Right hindlimb (tissue), 1 donor: ENCODE results near the gene LHX6.

Source experiments
- DNase-seq: peaks from one replicate; pipeline ENCODE4 v3.0.0-alpha.2; 2018

LHX6 gene

GRCh38 chr9:122215663-122216062, 13.1 kb downstream of the LHX6 start:
- no peak for DNase-seq

DNA sequence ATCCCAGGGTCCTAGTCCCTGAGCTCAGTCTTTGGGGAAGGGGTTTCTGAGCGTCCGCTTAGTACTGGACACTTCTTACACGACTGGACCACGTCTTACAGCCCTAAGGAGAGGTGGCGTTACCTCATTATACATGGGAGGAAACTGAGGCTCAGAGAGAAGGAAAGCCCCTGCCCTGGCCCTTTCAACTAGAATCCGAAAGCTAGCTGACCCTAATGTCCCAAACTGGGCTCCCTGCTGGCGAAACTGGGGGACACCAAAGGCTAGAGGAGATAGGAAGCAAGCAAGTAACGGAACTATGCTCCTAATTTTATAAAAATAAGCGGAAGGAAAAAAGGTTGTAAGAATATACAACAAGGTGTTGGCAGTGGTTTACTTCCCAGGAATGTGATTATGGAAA, 14.2 kb downstream of the LHX6 start:
- DNase-seq: no peak

DNA sequence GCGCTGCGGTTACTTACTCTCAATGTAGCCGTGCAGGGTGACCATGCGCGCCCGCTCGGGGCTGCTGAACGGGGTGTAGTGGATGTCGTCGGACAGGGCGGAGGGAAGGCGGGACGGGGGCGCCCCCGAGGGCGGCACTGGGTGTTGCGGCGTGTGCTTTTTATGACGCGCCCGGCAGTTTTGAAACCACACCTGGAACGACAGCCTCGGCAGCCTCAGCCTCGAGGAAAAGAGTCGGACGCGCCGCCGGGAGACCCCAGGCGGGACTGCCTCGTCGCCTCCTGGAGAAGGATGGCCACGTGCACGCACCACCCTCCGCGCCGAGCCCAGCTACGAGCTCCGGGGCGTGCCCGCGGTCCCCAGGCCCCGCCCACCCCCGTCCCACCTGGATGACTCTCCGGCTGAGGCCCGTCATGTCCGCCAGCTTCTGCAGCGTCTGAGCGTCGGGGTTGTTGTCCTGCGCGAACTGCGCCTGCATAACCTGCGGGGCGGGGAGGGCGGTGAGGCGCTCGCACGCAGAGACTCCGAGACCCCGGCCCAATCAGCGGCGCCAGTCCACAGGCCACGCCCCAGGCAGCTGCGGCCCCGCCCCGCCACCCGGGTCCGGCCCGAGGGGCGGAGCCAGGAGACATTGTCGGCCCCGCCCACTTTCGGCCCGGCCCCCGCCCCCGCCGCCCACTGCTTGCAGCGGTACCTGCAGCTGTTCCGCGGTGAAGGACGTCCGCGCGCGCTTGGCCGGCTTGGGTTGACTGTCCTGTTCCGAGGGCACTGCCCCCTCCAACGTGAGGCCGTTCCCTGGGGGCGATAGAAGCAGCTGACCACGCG, 15.0 kb downstream of the LHX6 start:
- peak; percentile 67 for DNase-seq

DNA sequence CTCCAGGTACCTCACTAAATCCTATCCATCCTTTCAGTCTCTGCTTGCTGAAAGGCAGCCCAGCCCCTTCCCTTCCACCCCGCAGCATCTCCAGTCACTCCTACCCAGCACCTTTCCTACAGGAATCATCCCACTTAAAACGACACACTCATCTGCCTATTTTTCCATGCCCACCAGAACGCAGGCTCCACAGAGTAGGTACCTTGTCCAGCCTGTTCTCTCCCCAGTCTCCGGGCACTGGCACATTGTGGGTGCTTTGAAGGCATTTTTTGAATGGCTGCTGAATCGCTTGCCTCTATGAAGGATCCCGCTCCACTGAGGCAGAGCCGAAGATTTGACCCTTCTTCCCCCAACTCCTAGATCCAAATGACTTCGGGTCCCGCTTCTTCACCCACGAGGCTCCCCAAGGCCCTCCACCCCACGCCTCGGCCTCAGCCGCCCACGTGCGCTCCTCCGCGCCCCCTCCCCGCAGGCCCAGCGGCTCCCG, 15.6 kb downstream of the LHX6 start:
- DNase-seq: no peak

- no peak for DNase-seq
Measured at GRCh38 chr9:122212473-122213004, 16.2 kb downstream of the LHX6 start.

DNA sequence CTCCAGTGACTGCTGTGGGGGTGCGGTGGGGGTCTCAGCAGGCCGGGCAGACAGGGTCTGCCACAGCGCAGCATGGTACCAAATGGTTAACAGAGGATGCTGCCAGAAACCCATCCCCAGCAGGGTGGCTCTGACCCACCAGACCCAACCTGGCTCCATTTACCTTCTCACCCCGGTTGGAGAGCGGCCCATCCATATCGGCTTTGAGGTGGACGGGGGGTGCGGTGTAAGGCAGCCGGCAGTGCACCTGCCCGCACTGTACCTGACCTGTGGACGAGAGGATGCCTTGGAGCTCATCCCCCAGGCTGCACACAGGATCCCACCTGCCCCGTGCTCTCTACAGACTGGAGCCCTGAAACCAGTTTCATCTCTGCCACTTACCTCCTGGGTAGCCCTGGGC, 19.3 kb downstream of the LHX6 start:
- no peak for DNase-seq

GRCh38 chr9:122207096-122207495, 21.7 kb downstream of the LHX6 start:
- DNase-seq: peak; percentile 18

DNA sequence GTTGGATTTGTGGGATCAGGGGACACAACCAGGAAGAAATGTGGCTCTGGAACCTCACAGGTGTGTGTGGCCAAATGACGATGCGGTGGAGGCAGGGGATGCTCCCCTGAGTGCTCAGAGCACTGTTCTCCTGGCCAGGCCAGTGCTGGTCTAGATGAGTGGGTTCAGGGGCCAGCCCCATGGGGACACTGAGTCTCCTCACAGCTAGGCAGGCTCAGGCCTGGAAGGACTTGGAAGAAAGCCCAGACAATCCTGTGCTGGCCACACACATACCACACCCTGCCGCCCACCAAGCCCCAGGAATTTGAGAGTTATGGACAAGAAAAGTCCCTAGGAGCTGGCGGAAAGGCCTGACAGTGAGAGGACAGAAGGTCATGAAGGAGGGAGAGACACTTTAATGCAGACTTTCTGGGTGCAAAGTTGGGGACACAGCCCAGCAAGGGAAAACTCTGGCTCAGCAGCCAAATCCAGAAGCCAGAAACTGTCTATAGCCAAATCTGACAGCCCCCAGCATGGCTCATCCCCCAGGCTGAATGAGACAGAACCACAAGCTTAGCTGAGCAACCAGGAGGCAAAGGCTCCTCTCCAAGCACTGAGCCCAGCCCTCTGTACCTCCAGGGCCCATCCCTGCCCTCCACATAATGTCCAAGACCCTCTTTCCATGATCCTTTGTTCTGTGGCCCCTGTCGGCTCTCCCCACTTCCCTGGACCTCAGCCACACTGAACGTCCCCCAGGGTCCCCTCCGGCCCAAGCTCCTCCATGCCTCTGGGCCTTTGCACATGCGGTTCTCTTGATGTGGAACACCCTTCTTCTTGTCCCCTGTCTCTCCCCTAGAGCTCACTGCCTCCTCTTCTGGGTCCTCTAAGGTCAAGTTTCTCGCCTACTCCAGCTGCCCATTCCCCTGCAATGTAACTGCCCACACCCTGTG, 22.4 kb downstream of the LHX6 start:
- DNase-seq: peak; percentile 63

DNA sequence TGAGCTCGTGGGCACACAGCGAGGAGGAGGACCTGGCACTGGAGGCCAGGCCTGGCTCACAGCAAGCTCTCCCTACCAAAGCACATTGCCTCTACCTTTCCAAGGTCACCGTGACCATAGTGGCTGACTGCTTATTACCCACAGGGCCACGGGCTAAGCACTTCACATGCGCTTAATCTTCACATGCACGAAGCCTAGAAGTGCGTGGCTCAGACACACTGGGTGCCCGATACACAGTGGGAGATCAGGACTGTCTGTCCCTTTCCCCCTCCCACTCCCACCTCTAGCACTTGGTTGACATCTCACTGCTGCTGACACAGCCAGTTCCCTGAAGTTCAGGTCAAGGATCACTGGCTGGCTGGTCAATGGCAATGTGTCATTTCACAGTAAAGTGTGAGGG, 23.6 kb downstream of the LHX6 start:
- DNase-seq: no peak

GRCh38 chr9:122204491-122204890, 24.3 kb downstream of the LHX6 start:
- peak; percentile 39 for DNase-seq

GRCh38 chr9:122204055-122204454, 24.7 kb downstream of the LHX6 start:
- no peak for DNase-seq

DNA sequence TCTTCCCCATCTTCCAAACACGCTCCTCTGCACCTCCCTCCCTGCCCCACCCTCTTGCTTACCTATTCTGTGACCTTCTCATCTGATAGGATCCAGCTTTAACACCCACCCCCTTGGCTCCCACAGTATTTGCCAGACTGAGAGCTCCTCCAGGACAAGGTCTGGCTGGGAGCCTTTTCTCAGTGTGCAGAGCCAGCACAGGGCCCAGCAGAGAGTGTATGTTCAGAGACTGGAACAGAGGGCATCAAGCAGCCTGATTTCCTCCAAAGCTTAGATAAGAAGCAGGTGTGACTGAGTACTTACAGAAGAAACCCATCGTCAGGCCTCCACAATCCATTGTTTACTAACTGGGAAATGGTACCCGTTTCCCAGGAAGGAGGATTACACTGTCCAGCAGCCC, 26.6 kb downstream of the LHX6 start:
- no peak for DNase-seq

DNA sequence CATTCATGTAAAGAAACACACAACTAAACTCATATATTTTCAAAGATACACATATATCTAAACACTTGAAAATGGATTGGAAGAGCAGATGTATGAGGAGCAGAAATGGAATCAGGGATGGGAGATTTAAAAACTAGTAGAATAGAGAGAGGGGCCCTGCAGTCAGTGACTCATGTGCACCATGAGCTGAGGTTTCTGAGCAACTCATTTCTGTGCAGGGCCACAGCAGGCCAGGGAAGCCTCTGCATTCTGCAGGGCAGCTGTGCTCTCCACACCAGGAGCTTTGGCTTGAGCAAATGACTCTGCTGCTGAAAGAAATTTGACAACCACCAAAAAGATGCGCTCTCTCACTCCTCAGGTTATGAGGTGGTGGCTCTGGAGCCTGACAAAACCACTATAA, 27.1 kb downstream of the LHX6 start:
- no peak for DNase-seq

- peak; percentile 70 for DNase-seq
Measured at GRCh38 chr9:122200960-122201595, 27.7 kb downstream of the LHX6 start.

DNA sequence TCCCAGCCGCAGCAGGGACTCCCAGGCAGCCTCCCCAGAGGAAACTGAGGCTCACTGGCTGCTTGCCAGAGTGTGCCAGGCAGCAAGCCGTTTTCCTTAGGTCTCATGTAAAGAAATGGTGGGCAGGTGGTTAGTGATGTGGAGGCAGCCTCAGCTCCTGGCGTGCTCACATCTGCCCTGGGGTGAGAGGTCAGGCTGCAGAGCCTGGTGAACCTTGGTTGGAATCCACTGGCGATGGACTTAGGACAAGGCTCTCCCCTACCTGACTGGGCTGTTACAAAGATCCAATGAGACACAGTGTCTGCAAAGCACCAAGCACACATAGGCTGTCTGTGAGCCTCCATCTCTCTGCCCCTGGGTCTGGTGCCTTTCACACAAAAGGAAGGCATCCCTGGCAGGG, 30.9 kb downstream of the LHX6 start:
- no peak for DNase-seq

GRCh38 chr9:122197426-122197825, 31.3 kb downstream of the LHX6 start:
- DNase-seq: no peak

- no peak for DNase-seq
Measured at GRCh38 chr9:122195875-122196274, 32.9 kb downstream of the LHX6 start.

DNA sequence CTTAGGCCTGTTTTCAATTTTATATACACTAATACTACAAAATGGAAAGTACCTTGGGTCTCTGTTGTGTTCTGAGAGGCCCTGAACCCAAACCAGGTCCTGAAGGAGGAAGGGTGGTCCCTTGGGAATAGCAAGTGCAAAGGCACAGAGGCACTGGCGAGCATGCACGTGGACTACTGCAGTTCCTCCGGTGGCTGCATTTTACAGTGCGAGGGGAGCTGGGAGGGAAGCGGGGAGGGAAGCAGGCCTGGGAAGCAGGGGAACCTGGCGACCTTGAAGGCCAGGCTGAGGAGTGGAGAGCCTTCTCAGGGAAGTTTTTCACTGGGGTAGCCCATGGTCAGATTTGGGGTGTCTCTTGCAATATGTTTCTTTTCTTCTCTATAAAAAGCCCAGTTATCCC, 35.1 kb downstream of the LHX6 start:
- DNase-seq: no peak

DNA sequence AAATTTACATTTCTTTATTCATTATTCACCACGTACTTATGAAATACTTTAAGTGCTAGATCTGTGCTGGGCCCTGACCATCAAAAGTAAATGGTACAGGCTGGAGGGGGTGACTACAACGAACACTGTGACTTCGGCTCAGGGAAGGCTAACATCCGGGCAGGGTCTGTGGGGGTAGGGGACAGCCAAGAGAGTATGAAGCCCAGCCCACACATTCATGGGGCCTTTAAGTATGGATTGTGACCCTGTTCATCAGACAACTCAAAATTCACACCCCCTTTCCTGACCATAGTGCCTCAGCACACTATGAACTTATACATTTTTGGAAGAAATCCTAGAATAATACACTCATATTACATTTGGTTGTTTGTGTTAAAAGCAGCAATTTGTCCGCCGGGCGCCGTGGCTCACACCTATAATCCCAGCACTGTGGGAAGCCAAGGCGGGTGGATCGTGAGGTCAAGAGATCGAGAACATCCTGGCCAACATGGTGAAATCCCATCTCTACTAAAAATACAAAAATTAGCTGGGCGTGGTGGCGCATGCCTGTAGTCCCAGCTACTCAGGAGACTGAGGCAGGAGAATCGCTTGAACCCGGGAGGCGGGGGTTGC, 35.7 kb downstream of the LHX6 start:
- DNase-seq: no peak

DNA sequence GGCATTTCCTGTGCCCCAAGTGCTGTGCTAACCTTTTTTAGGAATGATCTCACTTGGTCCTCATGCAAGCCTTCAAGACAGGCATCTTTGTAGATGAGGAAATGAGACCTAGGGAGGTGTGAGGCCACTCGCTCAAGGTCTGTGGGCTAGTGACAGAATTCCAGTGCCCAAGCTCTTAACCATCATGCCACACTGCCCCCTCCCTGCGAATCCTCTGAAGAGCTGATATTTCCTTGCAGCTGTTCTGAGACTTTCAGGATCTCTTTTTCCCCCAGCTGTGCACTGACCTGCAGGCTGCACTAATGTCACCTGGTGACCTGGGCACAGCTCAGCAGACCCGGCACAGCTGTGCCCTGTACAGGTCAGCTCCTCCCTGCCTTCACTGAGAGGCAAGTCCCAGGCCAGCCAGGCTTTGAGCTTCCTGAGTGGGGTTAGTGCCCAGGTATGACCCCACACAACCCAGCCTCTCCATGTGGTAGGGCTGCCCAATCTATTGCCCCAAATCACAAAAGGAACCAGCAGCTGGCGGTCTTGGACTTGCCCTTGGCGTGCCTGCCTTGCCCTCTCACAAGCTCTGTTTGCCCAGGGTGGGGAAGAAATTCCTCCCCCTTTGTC, 36.4 kb downstream of the LHX6 start:
- no peak for DNase-seq

- no peak for DNase-seq
Measured at GRCh38 chr9:122191584-122191983, 37.2 kb downstream of the LHX6 start.
